CD8-positive, alpha-beta memory T cell (primary cell): ENCODE data around the gene PCNT. TPM values are rescaled to one million over a fixed set of nuclear protein-coding genes. Genes with fewer than 3 reads are reported as not detected.

Experiments used
- CTCF ChIA-PET: fragments of 350-600 bp; sonication (Branson Sonifier 250); formaldehyde crosslinking; loops from one replicate; lab custom pipeline; 2021; ENCODE audit warnings: antibody characterized with exemption; lab: Charles Lee
- POLR2A ChIA-PET: fragments of 350-600 bp; sonication (Branson Sonifier 250); formaldehyde crosslinking; loops from one replicate; lab custom pipeline; 2021; ENCODE audit warnings: antibody characterized with exemption; lab: Charles Lee
- DNase-seq, 5 donors: peaks; one replicate each; pipeline versions ENCODE4 v3.0.0 to v3.0.0-alpha.2; 2020 to 2022; ENCODE audit warnings: mixed read lengths in 1 of 5
- H3K27ac ChIP-seq: one replicate; pipeline ENCODE4 v1.7.0; 2013; ENCODE audit warnings: low read depth, mild to moderate bottlenecking, low read length, moderate library complexity
- H3K27me3 ChIP-seq: 2 replicates; pipeline ENCODE4 v1.7.0; 2013; ENCODE audit warnings: low read length, mild to moderate bottlenecking; ENCODE audit not compliant: insufficient read depth, poor library complexity, severe bottlenecking
- H3K36me3 ChIP-seq: 2 replicates; pipeline ENCODE4 v1.7.0; 2013; ENCODE audit warnings: mild to moderate bottlenecking, low read length, moderate library complexity; ENCODE audit not compliant: insufficient read depth
- H3K4me1 ChIP-seq: 2 replicates; pipeline ENCODE4 v1.7.0; 2013; ENCODE audit warnings: mild to moderate bottlenecking, low read length, moderate library complexity; ENCODE audit not compliant: insufficient read depth
- H3K4me3 ChIP-seq: 2 replicates; pipeline ENCODE4 v1.7.0; 2013; ENCODE audit warnings: mild to moderate bottlenecking, low read length
- H3K9me3 ChIP-seq: 2 replicates; pipeline ENCODE4 v1.7.0; 2013; ENCODE audit warnings: mild to moderate bottlenecking, low read length
- H3K27ac Mint-ChIP-seq, 8 donors: one replicate each; pipeline ENCODE4 v1.8.0; 2020 to 2021; ENCODE audit warnings: mixed read lengths in 8 of 8, mild to moderate bottlenecking in 6 of 8, inconsistent platforms in 3 of 8, moderate library complexity in 3 of 8
- H3K27me3 Mint-ChIP-seq, 2 donors: one replicate each; pipeline ENCODE4 v1.8.0; 2020 to 2021; ENCODE audit warnings: mixed read lengths in 2 of 2, mild to moderate bottlenecking in 1 of 2, moderate library complexity in 1 of 2
- H3K36me3 Mint-ChIP-seq, 3 donors: one replicate each; pipeline ENCODE4 v1.8.0; 2020 to 2021; ENCODE audit warnings: mixed read lengths in 3 of 3, inconsistent platforms in 1 of 3, mild to moderate bottlenecking in 1 of 3
- H3K4me1 Mint-ChIP-seq, 3 donors: one replicate each; pipeline ENCODE4 v1.8.0; 2020 to 2021; ENCODE audit warnings: mixed read lengths in 3 of 3, inconsistent platforms in 1 of 3, mild to moderate bottlenecking in 1 of 3
- H3K4me3 Mint-ChIP-seq, 7 donors: one replicate each; pipeline ENCODE4 v1.8.0; 2020 to 2021; ENCODE audit warnings: mixed read lengths in 7 of 7, mild to moderate bottlenecking in 6 of 7, moderate library complexity in 4 of 7, inconsistent platforms in 2 of 7
- H3K9me3 Mint-ChIP-seq, 5 donors: one replicate each; pipeline ENCODE4 v1.8.0; 2020 to 2022; ENCODE audit warnings: mixed read lengths in 5 of 5, mild to moderate bottlenecking in 3 of 5, moderate library complexity in 2 of 5, inconsistent platforms in 1 of 5
- polyA plus RNA-seq: library from polyadenylated mRNA; unstranded; fragments of 300-500 nt; fragmentation: Illumina TruSeq; gene quantifications from one replicate; pipeline ENCODE4 v1.2.3, GENCODE V29; 2021
- total RNA-seq, 2 experiments: library from RNA; stranded (reverse); gene quantifications; one replicate each; pipeline ENCODE4 v1.2.3, GENCODE V29; 2021

Gene PCNT
- total and polyA plus RNA-seq, 3 experiments from 2014 or later: 27.1 to 60.1 (median 54.8) TPM

- Histone ChIP-seq H3K4me3 (no peak overlapping the region), H3K9me3 (no peaks in the 10 kb centered on the region), H3K27me3 (no peaks in the 10 kb centered on the region), H3K27ac (no peak overlapping the region), H3K36me3 (no peaks in the 10 kb centered on the region), H3K4me1 (no peaks in the 10 kb centered on the region)
- no peak overlapping the region for H3K4me3 Mint-ChIP-seq
- no peak for DNase-seq
- H3K27ac Mint-ChIP-seq: no peak overlapping the region
- H3K9me3 Mint-ChIP-seq: no peaks in the 10 kb centered on the region
- no peaks in the 10 kb centered on the region for H3K27me3 Mint-ChIP-seq
- no peaks in the 10 kb centered on the region for H3K4me1 Mint-ChIP-seq
- peaks cover 0 to 1% (median 0%) of the 10 kb centered on the region in 3 donors for H3K36me3 Mint-ChIP-seq
- POLR2A ChIA-PET: no interaction called here
- CTCF ChIA-PET: no interaction called here
These were observed 12.4 kb upstream of the PCNT start for GRCh38 chr21:46311568-46311967.

GRCh38 chr21:46312949-46313348 is 11.0 kb upstream of the PCNT start:
- no peaks in the 10 kb centered on the region for H3K36me3 ChIP-seq
- no peaks in the 10 kb centered on the region for H3K36me3 Mint-ChIP-seq
- H3K27me3 ChIP-seq: no peaks in the 10 kb centered on the region
- no peak overlapping the region for H3K4me3 ChIP-seq
- no peaks in the 10 kb centered on the region for H3K4me1 ChIP-seq
- no peak for DNase-seq
- H3K9me3 Mint-ChIP-seq: no peaks in the 10 kb centered on the region
- no peaks in the 10 kb centered on the region for H3K27me3 Mint-ChIP-seq
- ChIA-PET CTCF (no interaction called here), POLR2A (interaction anchor here (1.1 kb wide), 1 partner anchor 103 kb away, joined by 3 read pairs; no protein-coding TSS in a partner anchor)
- no peak overlapping the region for H3K27ac ChIP-seq
- no peak overlapping the region for H3K27ac Mint-ChIP-seq
- no peaks in the 10 kb centered on the region for H3K9me3 ChIP-seq
- no peak overlapping the region for H3K4me3 Mint-ChIP-seq
- no peaks in the 10 kb centered on the region for H3K4me1 Mint-ChIP-seq

GRCh38 chr21:46314441-46315020 is 9.4 kb upstream of the PCNT start:
- Histone ChIP-seq H3K9me3 (no peaks in the 10 kb centered on the region), H3K4me3 (no peak overlapping the region), H3K4me1 (no peaks in the 10 kb centered on the region), H3K27ac (no peak overlapping the region), H3K27me3 (no peaks in the 10 kb centered on the region), H3K36me3 (no peaks in the 10 kb centered on the region)
- Mint-ChIP-seq H3K4me1 (no peaks in the 10 kb centered on the region), H3K27ac (no peak overlapping the region), H3K36me3 (no peaks in the 10 kb centered on the region), H3K9me3 (no peaks in the 10 kb centered on the region), H3K4me3 (no peak overlapping the region), H3K27me3 (no peaks in the 10 kb centered on the region)
- DNase-seq: no peak
- POLR2A ChIA-PET: no interaction called here
- CTCF ChIA-PET: no interaction called here

GRCh38 chr21:46316708-46317324 is 7.1 kb upstream of the PCNT start:
- H3K36me3 ChIP-seq: no peaks in the 10 kb centered on the region
- H3K4me3 ChIP-seq: no peak overlapping the region
- Mint-ChIP-seq H3K4me3 (no peak overlapping the region), H3K4me1 (peaks cover 5 to 12% (median 8%) of the 10 kb centered on the region in 3 donors), H3K27me3 (no peaks in the 10 kb centered on the region), H3K36me3 (no peaks in the 10 kb centered on the region), H3K9me3 (no peaks in the 10 kb centered on the region), H3K27ac (no peak overlapping the region)
- no peaks in the 10 kb centered on the region for H3K9me3 ChIP-seq
- H3K4me1 ChIP-seq: peaks cover 4% of the 10 kb centered on the region
- no peaks in the 10 kb centered on the region for H3K27me3 ChIP-seq
- ChIA-PET POLR2A (interaction anchor here (0.6 kb wide), 1 partner anchor 10 kb away, joined by 8 read pairs; no protein-coding TSS in a partner anchor), CTCF (no interaction called here)
- no peak overlapping the region for H3K27ac ChIP-seq
- no peak for DNase-seq

- no peak for DNase-seq
- CTCF ChIA-PET: no interaction called here
- Histone ChIP-seq H3K27me3 (no peaks in the 10 kb centered on the region), H3K4me3 (no peak overlapping the region), H3K4me1 (peaks cover 15% of the 10 kb centered on the region), H3K9me3 (no peaks in the 10 kb centered on the region), H3K36me3 (no peaks in the 10 kb centered on the region), H3K27ac (no peak overlapping the region)
- POLR2A ChIA-PET: no interaction called here
- Mint-ChIP-seq H3K36me3 (no peaks in the 10 kb centered on the region), H3K27me3 (no peaks in the 10 kb centered on the region), H3K27ac (no peak overlapping the region), H3K4me3 (peak overlapping the region in 1 of 7 donors; percentile 51), H3K4me1 (peaks cover 12 to 23% (median 19%) of the 10 kb centered on the region in 3 donors), H3K9me3 (no peaks in the 10 kb centered on the region)
These were observed 6.1 kb upstream of the PCNT start for GRCh38 chr21:46317710-46318463.

GRCh38 chr21:46318464-46318845 is 5.5 kb upstream of the PCNT start:
- no peak for DNase-seq
- Mint-ChIP-seq H3K4me3 (no peak overlapping the region), H3K9me3 (no peaks in the 10 kb centered on the region), H3K27ac (no peak overlapping the region), H3K36me3 (peaks cover 0 to 1% (median 0%) of the 10 kb centered on the region in 3 donors), H3K4me1 (peaks cover 16 to 27% (median 22%) of the 10 kb centered on the region in 3 donors), H3K27me3 (no peaks in the 10 kb centered on the region)
- Histone ChIP-seq H3K27ac (no peak overlapping the region), H3K9me3 (no peaks in the 10 kb centered on the region), H3K4me3 (no peak overlapping the region), H3K36me3 (no peaks in the 10 kb centered on the region), H3K4me1 (peaks cover 20% of the 10 kb centered on the region), H3K27me3 (no peaks in the 10 kb centered on the region)
- ChIA-PET POLR2A (no interaction called here), CTCF (no interaction called here)

- Histone ChIP-seq H3K4me1 (peaks cover 20% of the 10 kb centered on the region), H3K9me3 (no peaks in the 10 kb centered on the region), H3K4me3 (no peak overlapping the region), H3K27me3 (no peaks in the 10 kb centered on the region), H3K36me3 (no peaks in the 10 kb centered on the region), H3K27ac (no peak overlapping the region)
- no peak for DNase-seq
- no peak overlapping the region for H3K4me3 Mint-ChIP-seq
- no peaks in the 10 kb centered on the region for H3K27me3 Mint-ChIP-seq
- CTCF ChIA-PET: no interaction called here
- H3K36me3 Mint-ChIP-seq: peaks cover 0 to 5% (median 0%) of the 10 kb centered on the region in 3 donors
- POLR2A ChIA-PET: no interaction called here
- H3K27ac Mint-ChIP-seq: no peak overlapping the region
- peaks cover 16 to 27% (median 22%) of the 10 kb centered on the region in 3 donors for H3K4me1 Mint-ChIP-seq
- H3K9me3 Mint-ChIP-seq: peaks cover 0 to 2% (median 0%) of the 10 kb centered on the region in 5 donors
These were observed 4.8 kb upstream of the PCNT start for GRCh38 chr21:46319186-46319585.

GRCh38 chr21:46320331-46320801 is 3.6 kb upstream of the PCNT start:
- Mint-ChIP-seq H3K4me3 (peak overlapping the region in 1 of 7 donors; percentile 42), H3K9me3 (peaks cover 0 to 2% (median 0%) of the 10 kb centered on the region in 5 donors), H3K27ac (peak overlapping the region in 2 of 8 donors; percentile 19 to 31), H3K36me3 (peaks cover 0 to 5% (median 0%) of the 10 kb centered on the region in 3 donors), H3K27me3 (no peaks in the 10 kb centered on the region), H3K4me1 (peaks cover 17 to 28% (median 24%) of the 10 kb centered on the region in 3 donors)
- CTCF ChIA-PET: no interaction called here
- DNase-seq: no peak
- H3K27me3 ChIP-seq: no peaks in the 10 kb centered on the region
- no peaks in the 10 kb centered on the region for H3K9me3 ChIP-seq
- H3K4me1 ChIP-seq: peaks cover 22% of the 10 kb centered on the region
- H3K4me3 ChIP-seq: no peak overlapping the region
- POLR2A ChIA-PET: no interaction called here
- H3K27ac ChIP-seq: peak overlapping the region; percentile 93
- H3K36me3 ChIP-seq: no peaks in the 10 kb centered on the region
